ENCODE measurements around the gene GIPC1.
"Not testable (repeated sequence)": the region's sequence is repeated elsewhere in the genome, so short reads cannot be mapped to it uniquely, and the experiment has no call there.

The GIPC1 gene

DNA sequence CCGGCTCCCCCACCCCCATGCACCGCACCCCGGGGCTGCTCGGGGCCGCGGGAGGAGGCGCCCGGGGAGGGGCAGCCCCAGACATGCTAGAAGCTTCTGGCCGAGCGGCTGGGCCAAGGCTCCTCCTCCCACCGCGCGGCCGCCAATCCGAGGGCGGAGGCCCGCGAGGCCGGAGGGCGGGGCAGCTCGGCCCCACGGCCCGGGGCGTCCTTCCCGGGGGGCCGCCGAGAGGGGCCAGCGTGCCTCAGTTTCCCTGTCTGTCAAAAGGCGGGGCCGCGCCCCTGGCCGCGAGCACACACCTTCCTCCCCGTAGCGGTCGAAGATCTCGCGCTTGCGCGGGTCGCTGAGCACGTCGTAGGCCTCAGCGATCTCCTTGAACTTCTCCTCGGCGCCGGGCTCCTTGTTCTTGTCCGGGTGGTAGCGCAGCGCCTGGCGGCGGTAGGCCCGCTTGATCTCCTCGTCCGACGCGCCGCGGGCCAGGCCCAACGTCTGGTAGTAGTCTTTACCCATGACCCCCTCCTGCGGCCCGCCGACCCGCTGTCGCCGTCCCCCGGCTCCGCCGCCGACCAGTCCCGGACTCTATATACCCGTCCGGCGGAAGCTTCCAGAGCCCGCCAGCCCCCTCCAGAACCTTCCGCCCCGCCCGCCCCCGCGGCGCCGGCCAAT, 22.0 kb upstream of the GIPC1 start, which contains the start of gene DNAJB1:
DNAJB1 (minus strand) TSS at position 558 of the 666 bp plus-strand sequence; CDS start at position 510, 48 bp downstream.
- DNase-seq (ENCODE audit: low spot score) (peak; percentile 61), FAIRE-seq (no peak)

DNA sequence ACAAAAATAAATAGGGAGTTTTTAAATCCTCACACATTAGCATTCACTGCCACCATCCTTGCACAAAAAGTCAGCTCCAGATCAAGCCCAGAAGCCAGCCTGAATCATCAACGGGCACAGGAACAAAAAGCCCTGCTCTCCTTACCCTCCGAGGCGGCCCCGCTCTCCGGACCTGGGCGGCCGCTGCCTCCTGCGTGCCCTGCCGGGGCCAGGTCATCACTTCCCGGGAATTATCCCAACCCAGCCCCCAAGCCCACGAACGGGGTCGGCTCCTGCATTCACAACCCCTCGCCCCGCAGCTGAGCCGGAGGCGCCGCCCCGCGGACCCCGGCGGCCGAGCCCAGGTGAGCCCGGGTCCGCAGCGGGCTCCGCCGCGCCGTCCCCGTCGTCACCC, 21.5 kb upstream of the GIPC1 start:
- no peak for FAIRE-seq
- no peak for DNase-seq (ENCODE audit: low spot score)

DNA sequence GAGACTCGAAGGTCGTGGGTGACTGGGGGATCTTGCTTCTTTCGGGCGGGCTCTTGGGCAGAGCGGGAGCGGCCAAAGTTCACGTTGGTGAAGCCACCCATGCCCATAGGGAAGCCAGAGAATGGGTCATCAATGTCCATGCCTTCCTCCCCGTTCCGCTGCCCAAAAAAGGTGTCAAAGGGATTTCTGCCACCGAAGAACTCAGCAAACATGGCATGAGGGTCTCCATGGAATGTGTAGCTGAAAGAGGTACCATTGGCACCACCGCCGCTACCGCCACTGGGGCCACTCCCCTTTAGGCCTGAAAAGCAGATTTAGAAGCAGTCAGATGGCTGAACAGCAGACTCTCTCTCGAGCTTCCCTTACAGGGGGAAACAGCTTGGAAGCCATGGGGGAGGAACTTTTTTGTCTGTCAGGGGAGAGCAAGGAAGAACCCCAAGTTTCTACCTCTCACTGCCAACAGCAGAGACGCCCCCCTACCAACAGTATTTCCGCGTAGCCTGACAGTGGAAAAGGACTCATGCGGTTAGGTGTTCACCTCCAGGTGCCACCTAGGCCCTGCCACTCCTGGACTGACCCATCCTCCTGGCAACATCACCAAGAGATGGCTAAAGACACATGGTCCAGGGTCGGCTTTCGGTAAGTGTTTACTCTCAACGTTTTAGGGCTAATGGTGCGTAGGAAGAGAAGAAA, 21.0 kb upstream of the GIPC1 start:
- no peak for FAIRE-seq
- DNase-seq (ENCODE audit: low spot score): no peak

DNA sequence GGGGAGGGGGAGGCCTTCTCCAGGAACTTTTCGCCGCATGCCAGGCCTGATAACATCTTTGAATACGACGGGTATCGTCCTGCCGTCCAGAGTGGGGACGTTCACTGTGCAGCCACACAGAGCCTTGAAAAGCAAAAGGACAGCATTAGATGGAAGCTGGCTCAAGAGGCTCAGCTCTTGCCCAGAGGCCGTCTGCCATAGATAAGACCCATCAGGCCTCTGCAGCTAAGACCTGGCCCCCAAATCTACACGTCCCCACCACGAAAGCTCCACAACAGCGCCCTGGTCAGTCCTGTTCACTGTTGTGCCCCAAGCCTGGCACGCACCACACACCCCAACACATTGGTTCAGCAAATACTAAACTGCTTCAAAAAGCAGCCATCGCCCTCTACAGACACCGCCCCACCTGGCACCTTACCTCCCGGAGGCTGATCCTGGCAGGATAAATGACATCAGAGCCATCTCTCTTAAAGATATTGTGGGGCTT, 20.2 kb upstream of the GIPC1 start:
- FAIRE-seq: no peak

DNA sequence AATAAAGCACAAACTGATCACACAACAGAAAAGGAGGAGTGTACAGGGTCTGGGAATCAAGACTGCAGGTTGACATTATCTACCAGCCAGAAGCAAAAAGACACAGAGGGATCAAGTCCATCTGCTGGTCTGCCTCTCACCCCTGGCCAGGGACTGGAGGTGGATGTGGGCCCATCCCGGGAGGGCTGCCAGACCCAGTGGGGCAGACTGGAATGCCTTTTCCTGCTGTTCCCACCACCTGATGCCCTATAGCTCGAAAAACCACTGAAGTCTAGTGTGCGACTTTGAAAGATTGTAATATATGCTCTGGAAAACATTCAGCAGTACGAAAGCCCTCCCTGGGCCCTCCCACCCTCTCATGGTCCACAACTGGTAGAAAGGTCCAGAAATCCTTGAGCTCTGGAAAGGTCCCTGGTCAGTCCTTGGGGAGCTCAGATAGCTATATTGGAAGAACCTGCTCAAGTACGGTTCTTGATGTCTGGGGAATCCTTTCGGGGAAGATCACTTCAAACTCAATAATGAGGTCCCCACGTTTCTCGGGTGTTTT, 19.6 kb upstream of the GIPC1 start:
- no peak for DNase-seq (ENCODE audit: low spot score)
- no peak for FAIRE-seq

More for the DNA sequence above, 20.2 kb upstream of the GIPC1 start:
- DNase-seq (ENCODE audit: low spot score): no peak

DNA sequence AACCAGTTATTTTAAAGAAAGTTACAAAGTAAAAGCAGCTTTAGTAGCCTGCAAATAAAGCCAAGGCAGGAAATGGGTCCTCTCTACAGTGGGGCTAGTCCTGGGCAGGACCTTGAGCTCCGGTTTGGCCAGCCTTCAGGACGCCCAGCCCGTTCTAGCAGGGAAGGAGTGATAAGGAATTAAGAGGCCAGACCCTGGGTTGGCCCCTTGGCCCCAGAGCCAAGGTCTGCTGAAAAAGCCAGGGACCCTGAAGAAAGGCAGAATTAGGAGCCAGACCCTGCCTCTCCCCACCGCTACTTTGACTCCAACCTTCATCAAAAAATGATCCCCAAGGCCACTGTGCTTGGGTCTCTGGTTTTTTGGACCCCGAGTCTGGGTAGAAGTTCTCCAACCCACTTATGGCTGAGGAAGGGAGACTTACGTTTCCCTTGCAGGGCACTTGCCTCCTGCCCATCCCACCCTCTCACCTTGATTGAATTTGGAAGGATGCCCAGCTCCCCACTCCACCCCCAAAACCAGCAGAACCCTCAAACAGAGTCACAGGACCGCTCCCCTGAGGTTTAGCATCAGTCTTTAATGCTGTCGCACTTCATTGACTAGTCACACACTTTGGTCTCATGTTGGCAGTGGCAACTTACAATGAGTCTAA, 18.4 kb upstream of the GIPC1 start:
- no peak for DNase-seq (ENCODE audit: low spot score)
- no peak for FAIRE-seq

DNA sequence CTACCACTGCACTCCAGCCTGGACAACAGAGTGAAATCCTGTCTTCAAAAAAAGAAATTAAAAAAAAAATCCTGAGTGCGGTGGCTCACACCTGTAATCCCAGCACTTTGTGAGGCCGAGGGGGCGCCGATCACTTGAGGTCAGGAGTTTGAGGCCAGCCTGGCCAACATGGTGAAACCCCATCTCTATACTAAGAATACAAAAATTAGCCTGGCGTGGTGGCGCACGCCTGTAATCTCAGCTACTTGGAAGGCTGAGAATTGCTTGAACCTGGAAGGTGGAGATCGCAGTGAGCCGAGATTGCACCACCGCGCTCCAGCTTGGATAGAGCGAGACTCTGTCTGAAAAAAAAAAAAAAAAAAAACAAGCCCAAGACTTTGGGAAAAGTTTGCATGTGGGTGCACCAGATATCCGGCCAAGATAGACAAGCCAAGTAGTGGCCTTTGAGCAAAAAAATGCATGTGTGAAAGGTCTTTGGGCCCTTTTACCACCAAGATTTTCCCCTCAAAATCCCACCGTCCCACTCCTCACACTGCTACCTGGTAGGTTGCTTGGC, 16.6 kb upstream of the GIPC1 start:
- FAIRE-seq (no peak), DNase-seq (ENCODE audit: low spot score) (no peak)

DNA sequence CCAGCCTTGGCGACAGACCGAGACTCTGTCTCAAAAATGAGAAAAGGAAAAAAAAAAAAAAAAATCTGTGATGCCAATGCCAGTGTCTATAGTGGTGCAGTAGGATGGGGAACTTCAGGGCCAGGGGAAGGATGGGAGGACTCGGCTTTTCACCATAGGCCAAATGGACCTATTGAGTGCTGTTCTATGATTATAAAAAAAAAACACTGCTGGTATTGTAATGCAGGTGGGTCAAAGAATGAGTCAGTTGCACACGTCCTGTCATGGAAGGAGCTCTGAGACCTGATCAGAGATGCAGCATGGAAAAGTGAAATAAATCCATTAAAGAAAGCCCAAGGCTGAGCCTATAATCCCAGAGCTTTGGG, 15.3 kb upstream of the GIPC1 start:
- FAIRE-seq (no peak), DNase-seq (ENCODE audit: low spot score) (no peak)

DNA sequence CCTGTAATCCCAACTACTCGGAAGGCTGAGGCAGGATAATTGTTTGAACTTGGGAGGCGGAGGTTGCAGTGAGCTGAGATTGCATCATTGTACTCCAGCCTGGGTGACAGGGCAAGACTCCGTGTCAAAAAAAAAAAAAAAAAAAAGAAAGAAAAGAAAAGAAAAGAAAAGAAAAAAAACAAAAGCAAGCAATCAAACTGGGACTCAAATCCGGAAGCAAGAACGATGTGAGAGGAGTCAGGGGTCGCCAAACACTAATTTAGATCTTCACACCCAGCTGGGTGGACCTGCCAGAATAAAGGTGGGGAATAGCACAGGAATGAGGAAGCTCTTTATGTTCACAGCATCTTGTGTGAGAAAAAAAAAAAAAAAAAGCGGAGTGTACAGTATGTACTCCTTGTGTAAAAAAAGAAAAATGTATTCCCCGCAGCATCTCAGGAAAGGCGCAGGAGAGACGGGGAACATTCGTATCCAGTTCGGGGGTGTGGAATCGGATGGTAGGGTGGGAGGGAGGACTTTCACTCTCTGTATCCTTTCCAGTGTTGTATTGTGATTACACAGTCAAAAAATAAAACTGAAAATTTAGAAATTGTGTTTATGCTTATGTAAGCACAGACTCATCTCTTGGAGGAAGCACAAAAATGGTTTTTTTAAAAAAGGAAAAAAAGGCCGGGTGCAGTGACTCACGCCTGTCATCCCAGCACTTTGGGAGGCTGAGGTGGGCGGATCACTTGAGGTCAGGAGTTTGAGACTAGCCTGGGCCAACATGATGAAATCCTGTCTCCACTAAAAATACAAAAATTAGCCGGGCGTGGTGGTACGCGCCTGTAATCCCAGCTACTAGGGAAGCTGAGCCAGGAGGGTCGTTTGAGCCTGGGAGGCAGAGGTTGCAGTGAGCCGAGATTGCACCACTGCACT, 14.6 kb upstream of the GIPC1 start:
- FAIRE-seq (peak; percentile 8), DNase-seq (ENCODE audit: low spot score) (no peak)

DNA sequence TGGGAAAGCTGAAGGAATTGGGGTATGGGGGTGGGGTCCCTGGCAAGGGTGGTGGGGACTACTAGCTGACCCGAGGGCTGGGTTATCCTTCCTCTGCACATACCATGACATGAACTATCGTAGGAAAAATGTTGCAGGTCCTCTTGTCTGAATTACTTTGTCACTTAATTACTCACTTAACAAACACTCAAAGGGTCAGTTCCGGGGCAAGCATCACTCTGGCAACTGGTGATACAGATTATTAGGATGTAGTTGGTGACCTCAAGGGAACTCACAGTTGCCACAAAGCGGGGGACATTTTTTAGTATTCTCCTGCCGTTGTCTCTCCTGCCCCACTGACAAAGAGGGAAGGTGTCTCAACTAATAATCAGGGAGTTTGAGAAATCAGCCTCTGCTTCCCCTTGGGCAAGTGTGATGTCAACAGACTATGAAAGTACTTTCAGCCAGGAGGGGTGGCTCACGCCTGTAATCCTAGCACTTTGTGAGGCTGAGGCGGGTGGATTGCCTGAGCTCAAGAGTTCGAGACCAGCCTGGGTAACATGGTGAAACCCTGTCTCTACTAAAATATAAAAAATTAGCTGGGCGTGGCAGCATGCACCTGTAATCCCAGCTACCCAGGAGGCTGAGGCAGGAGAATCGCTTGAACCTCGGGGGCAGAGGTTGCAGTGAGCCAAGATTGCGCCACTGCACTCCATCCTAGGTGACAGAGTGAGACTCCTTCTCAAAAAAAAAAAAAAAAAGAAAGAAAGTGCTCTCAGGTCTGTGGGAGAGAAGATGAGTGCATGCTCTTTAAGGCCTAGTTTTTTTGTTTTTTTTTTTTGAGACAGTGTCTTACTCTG, 12.0 kb upstream of the GIPC1 start:
- peak; percentile 83 for DNase-seq (ENCODE audit: low spot score)
- FAIRE-seq: no peak

DNA sequence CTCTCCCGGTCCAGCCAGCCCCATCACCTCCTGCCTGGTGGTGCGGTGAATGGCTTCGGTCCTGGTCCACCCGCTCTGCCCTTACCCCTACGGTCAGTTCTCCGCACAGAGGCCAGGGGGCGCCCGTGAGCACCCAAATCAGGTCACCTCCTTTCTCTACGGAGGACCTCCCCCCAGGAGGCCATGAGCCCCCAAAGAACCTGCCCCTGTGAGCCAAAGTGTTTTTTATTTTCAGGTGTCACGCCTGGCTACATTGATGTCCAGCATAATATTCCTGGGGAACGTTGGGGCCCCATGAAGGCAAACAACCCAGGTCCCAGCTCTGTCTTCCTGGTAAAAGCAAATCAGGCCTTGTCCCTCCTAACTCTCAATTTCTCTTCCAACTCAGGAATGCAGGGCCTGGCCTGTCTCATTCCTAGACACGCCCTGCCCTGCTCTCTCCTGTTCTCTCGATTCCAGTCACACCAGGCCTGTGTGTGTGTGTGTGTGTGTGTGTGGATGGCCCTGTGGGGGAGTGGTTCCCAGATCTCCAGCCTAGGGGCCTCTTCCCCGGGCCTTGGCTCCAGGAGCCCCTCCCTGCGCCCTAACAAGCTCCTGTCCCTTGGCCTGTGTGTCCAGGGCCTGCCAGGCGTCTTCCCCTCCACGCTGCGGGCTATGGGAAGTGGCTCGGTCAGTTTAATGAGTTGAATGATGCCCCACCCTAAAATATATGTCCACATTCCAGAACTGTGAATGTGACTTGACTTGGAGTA, 9.7 kb upstream of the GIPC1 start:
- FAIRE-seq (no peak), DNase-seq (ENCODE audit: low spot score) (peak; percentile 35)

DNA sequence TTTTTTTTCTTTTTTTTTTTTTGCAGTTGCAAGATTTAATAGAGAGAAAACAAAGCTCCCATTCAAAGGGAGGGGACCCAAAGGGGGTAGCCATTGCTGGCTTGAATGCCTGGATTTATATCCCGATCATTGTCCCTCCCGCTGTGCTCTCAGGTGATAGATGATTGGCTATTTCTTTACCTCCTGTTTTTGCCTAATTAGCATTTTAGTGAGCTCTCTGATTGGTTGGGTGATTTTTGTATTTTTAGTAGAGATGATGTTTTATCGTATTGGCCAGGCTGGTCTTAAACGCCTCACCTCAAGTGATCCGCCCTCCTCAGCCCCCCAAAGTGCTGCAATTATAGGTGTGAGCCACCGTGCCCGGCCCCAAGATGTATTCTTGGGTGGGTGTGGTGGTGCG, 8.6 kb upstream of the GIPC1 start:
- not testable (repeated sequence) for DNase-seq (ENCODE audit: low spot score); FAIRE-seq

DNA sequence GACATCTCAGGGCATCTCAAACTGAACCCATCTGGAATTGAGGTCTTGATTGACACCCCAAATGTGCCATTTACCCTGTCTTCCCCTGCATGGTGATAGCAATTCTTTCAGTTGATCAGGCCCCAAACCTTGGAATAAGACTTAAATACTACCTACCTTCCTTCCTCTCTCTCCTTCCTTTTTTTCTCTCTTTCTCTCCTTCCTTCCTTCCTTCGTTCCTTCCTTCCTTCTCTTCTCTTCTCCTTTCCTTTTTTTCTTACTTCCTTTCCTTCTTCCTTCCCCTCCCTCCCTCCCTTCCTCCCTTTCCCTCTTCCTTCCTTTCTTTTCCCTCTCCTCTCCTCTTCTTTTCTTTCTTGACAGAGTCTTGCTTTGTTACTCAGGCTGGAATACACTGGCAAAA, 7.4 kb upstream of the GIPC1 start:
- DNase-seq (ENCODE audit: low spot score) (no peak), FAIRE-seq (no peak)

DNA sequence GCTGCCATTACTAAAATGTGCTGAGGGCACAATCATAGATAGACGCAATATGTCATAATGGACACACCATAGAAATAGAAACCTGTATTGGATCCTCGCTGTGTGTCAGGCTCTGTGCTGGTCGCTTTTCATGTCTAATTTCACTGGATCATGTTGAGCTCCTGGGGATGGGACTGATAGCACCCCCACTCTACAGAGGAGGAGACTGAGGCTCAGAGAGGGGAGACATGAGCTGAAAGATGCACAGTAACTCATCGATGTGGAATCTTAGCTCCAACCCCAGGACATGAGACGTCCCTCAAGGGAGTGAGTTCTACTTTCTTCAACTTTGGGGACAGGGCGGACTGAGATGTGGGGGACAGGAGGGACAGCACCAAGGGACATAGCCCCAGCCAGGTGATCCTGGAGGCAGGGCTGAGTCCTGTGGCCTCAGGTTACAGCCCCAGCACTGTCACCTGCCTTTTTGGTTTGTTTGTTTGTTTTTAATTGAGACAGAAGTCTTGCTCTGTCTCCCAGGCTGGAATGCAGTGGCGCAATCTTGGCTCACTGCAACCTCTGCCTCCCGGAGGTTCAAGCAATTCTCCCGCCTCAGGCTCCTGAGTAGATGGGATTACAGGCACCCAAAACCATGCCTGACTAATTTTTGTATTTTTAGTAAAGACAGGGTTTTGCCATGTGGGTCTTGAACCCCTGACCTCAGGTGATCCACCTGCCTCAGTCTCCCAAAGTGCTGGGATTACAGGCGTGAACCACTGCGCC, 6.6 kb upstream of the GIPC1 start:
- FAIRE-seq (no peak), DNase-seq (ENCODE audit: low spot score) (no peak)

DNA sequence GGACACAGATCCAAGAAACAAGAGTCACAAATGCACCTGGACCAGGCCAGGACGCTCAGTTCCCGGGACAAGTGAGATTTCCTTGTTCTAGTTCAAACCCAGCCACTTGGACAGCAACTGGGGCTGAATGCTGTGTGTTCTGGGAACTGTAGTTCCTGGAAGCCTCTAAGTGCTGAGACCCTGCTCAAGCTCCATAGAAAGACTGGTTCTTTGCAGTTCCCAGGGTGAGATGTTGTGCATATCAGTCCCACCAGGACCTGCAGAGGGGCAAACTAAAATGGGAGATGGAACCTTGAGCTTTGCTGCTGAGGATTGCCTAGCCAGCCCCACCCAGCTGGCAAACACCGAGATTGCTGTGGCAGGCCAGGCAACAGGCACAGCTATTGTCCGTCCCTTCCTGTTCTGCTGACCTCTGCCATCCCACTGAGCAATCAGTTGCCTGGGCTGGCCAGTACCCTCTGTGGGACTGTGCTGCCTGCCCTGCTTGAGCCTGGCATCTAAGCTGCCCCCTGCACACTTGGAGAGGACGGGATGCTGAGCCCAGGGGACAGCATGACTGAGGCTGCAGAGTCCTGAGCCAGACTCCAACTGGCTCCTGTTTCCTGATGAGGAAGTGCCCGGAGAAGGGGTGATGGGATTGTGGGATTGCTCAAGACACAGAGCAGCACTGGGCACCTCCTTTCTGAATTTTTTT, 1.4 kb upstream of the GIPC1 start:
- FAIRE-seq (no peak), DNase-seq (ENCODE audit: low spot score) (no peak)

DNA sequence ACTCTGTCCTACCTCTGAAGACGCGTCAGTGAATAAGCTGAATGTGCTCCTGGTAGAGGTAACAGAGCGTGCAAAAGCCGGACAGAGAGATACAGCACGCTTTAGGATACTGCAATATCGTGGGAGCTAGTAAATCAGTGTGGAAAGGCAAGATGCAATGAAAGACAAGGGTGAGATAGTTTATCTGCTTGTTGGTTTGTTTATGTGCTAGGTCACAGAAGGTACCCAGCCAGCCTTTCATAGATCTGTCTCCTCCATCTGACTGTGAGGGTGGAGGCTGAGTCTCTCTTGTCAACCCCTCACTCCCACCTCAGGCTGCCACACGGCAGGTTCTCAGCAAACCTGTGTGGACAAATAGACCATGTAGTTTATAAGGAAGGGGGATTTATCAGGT, 904 bp upstream of the GIPC1 start:
- peak; percentile 49 for DNase-seq (ENCODE audit: low spot score)
- no peak for FAIRE-seq

DNA sequence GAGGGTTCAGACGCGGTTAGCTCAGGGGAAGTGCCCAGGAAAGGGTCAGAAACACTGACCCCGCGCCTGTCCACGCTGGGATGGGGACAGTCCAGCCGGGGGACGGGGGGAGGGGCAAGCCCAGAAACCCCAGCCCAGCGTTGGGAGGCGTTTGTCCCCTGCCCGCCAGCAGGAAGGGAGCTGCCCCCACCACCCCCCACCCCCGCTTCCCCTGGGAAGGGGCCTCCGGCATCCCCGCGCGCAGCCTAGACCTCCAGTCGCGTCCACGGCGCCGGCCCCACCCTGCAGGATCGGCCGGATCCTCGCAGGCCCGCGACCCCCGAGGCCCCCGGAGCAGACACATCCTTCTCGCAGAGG, 277 bp downstream of the GIPC1 start:
- FAIRE-seq: no peak
- DNase-seq (ENCODE audit: low spot score): no peak

Measured in RCC 7860 (cell line).